WI38 (cell line): ENCODE results near the gene TESMIN.

Source experiments
- H3K4me3 ChIP-seq: 2 replicates; pipeline ENCODE4 v1.5.1; 2011; ENCODE audit warnings: low read depth, mild to moderate bottlenecking, control low read depth, low read length
- CTCF ChIP-seq: IDR thresholded peaks from 2 replicates; pipeline ENCODE4 v1.5.1; 2012; ENCODE audit warnings: low read depth, mild to moderate bottlenecking, control low read depth, low read length

Gene TESMIN

GRCh38 chr11:68659158-68659921 is 92.0 kb downstream of the TESMIN start:
- H3K4me3 ChIP-seq, result no peak overlapping the region
- no peak for TF ChIP-seq CTCF

DNA sequence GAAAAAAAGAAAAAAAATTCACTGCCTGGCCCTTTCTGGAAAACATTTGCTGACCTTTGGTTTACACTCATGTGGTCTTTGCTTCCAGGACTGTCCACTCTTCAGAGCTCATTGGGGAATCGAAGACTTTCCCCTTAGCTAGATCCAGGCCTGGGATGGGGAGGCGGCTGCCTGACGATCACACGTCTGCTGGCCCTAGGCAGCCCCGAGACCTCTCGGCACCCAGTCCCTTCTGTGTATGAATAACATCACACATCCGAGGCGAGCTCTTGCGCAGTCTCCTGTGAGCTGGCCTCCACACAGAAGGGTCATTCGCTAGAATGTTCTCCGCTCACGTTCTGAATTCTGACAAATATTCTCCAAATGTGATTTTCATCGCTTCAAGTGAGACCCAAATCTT is 92.7 kb downstream of the TESMIN start:
- no peak for TF ChIP-seq CTCF
- H3K4me3 ChIP-seq, result no peak overlapping the region

- no peak for TF ChIP-seq CTCF
- H3K4me3 ChIP-seq, result no peak overlapping the region
These were observed 93.2 kb downstream of the TESMIN start for GRCh38 chr11:68658097-68658496.
